ENCODE measurements around the gene GLA. TPM values are rescaled to one million over a fixed set of nuclear protein-coding genes. Genes with fewer than 3 reads are reported as not detected.

GLA gene
- total and polyA plus RNA-seq, 8 donors: 6.4 to 25.6 (median 17.6) TPM; not detected in 1

DNA sequence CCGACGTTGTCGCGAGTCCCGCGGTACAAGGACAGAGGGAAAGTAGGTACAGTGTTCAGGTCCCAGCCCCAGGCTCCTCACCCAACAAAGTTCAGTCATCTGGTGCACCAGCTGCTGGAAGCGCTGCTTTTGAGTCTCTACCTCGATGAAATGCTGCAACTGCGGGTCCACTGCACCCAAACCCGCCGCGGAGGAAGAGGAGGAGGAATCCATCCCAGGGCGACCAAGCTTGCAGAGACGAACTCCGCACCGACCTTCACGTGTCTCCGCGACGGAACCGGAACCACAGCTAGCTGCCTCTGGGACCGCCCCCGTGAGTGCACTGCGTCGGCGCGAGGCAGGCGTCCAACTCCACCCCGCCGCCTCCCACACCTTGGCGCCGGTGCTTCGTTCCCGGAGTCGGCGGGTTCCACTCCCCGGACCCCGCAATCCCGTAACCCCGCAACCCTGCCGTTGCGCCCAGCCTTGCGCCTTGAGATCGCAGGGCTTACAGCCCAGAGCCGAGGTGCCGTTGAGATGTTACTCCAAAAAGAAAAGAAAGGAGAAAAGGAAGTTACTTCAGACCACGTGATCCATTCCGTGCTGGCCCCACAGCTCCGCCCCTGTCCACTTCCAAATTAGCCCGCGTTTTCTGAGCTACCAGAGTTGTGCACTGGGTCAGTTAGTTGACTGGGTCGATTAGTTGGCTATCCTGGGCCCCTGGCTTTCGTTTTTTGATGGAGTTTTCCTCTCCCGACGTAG, 59.1 kb downstream of the GLA start, which contains the start of gene TIMM8A:
Gene TIMM8A, minus strand, starts transcription at position 291 of the 741 bp plus-strand sequence. Its CDS starts 78 bp downstream, at position 213.
- H3K4me1 ChIP-seq: peaks cover 0 to 18% (median 6%) of the 10 kb centered on the region in 4 donors
- intact Hi-C loops (cut with DNase I; ENCODE audit: low total_unique reads): no loop called here
- WGBS, 5 donors: 0 to 48% (median 4%) methylated on average over 8 to 55 of the region's 55 CpGs
- peak; percentile 33 to 85 (median 63) for TF ChIP-seq POLR2AphosphoS5 (IDR thresholded peaks at IDR 0.05)
- no peak for TF ChIP-seq EP300 (IDR thresholded peaks at IDR 0.05)
- no peak for TF ChIP-seq POLR2A (IDR thresholded peaks at IDR 0.05)
- no peak for TF ChIP-seq CTCF (IDR thresholded peaks at IDR 0.05)
- H3K27me3 ChIP-seq: no peaks in the 10 kb centered on the region
- peak within 1 kb of the TSS; percentile 54 to 77 (median 70) for H3K4me3 ChIP-seq
- H3K36me3 ChIP-seq: peaks cover 0 to 17% (median 1%) of the 10 kb centered on the region in 4 donors
- DNase-seq: peak; percentile 78 to 93
- no peaks in the 10 kb centered on the region for H3K9me3 ChIP-seq
- H3K27ac ChIP-seq: peak within 1 kb of the TSS; percentile 84 to 90 (median 86)

GRCh38 chrX:101347859-101348451, 59.8 kb downstream of the GLA start:
- TF ChIP-seq POLR2AphosphoS5 (IDR thresholded peaks at IDR 0.05): no peak
- TF ChIP-seq POLR2A (IDR thresholded peaks at IDR 0.05): no peak
- TF ChIP-seq EP300 (IDR thresholded peaks at IDR 0.05): no peak
- no peak for TF ChIP-seq CTCF (IDR thresholded peaks at IDR 0.05)
- Histone ChIP-seq H3K9me3 (no peaks in the 10 kb centered on the region), H3K27ac (peak overlapping the region in 4 of 5 donors; percentile 84 to 90 (median 86)), H3K4me3 (peak overlapping the region; percentile 54 to 77 (median 70)), H3K36me3 (peaks cover 0 to 19% (median 1%) of the 10 kb centered on the region in 4 donors), H3K4me1 (peaks cover 0 to 18% (median 6%) of the 10 kb centered on the region in 4 donors), H3K27me3 (no peaks in the 10 kb centered on the region)
- intact Hi-C loops (cut with DNase I; ENCODE audit: low total_unique reads): no loop called here
- peak in 1 of 2 donors; percentile 6 for DNase-seq
- 0 to 42% (median 14%) methylated on average over 8 to 14 of the region's 14 CpGs for WGBS, 5 donors

Other genes starting within 250 kb of the GLA start
- gene DRP2, start 188.1 kb downstream of the GLA start, total RNA-seq: 1 to 10 TPM in 2 of 5 donors, not detected in 3; 1.1 to 1.2 TPM
- gene DRP2, start 188.1 kb downstream of the GLA start, polyA plus RNA-seq: under 1 TPM in 2 of 3 donors, not detected in 1; 0.08 to 0.12 TPM
- 1 to 10 TPM in 1 of 5 donors, not detected in 4; 2.0 TPM for gene TAF7L, start 116.6 kb downstream of the GLA start, total RNA-seq
- under 1 TPM in 1 of 3 donors, not detected in 2; 0.13 TPM for gene TAF7L, start 116.6 kb downstream of the GLA start, polyA plus RNA-seq
- 1 to 10 TPM in 4 of 5 donors, not detected in 1; 4.6 to 8.8 (median 7.2) TPM for gene TIMM8A, start 59.2 kb downstream of the GLA start, total RNA-seq
- 10 to 100 TPM in 1 of 3 donors, 1 to 10 TPM in 2; 6.9 to 10.9 (median 9.3) TPM for gene TIMM8A, start 59.2 kb downstream of the GLA start, polyA plus RNA-seq
- 1 to 10 TPM in 3 of 5 donors, not detected in 2; 1.3 to 8.7 (median 2.4) TPM for gene BTK, start 21.7 kb downstream of the GLA start, total RNA-seq
- gene BTK, start 21.7 kb downstream of the GLA start, polyA plus RNA-seq: 1 to 10 TPM; 2.6 to 4.9 (median 3.2) TPM
- gene RPL36A, start 16.9 kb downstream of the GLA start, total RNA-seq: 1,000 to 10,000 TPM in 2 of 5 donors, 100 to 1,000 TPM in 3; 555 to 1,097 (median 872) TPM
- gene RPL36A, start 16.9 kb downstream of the GLA start, polyA plus RNA-seq: 1,000 to 10,000 TPM; 2,307 to 3,486 (median 2,694) TPM
- gene HNRNPH2, start 297 bp upstream of the GLA start, total RNA-seq: 10 to 100 TPM in 4 of 5 donors, 1 to 10 TPM in 1; 5.5 to 98.4 (median 15.2) TPM
- gene HNRNPH2, start 297 bp upstream of the GLA start, polyA plus RNA-seq: 10 to 100 TPM; 31.6 to 53.5 (median 46.1) TPM
- gene ARMCX4, start 77.5 kb upstream of the GLA start, total RNA-seq: 10 to 100 TPM in 2 of 5 donors, 1 to 10 TPM in 3; 3.1 to 35.3 (median 4.7) TPM
- gene ARMCX4, start 77.5 kb upstream of the GLA start, polyA plus RNA-seq: 1 to 10 TPM; 4.3 to 8.7 (median 4.5) TPM
- 10 to 100 TPM in 3 of 5 donors, 1 to 10 TPM in 2; 2.8 to 72.8 (median 18.2) TPM for gene ARMCX1, start 142.6 kb upstream of the GLA start, total RNA-seq
- 10 to 100 TPM in 2 of 3 donors, 1 to 10 TPM in 1; 9.5 to 13.0 (median 10.8) TPM for gene ARMCX1, start 142.6 kb upstream of the GLA start, polyA plus RNA-seq
- 10 to 100 TPM in 1 of 5 donors, 1 to 10 TPM in 3, under 1 TPM in 1; 0.45 to 20.6 (median 7.0) TPM for gene ARMCX6, start 210.1 kb upstream of the GLA start, total RNA-seq
- gene ARMCX6, start 210.1 kb upstream of the GLA start, polyA plus RNA-seq: 10 to 100 TPM; 19.5 to 23.2 (median 19.9) TPM
- 10 to 100 TPM; 10.7 to 79.1 (median 21.0) TPM for gene ARMCX3, start 215.2 kb upstream of the GLA start, total RNA-seq
- 10 to 100 TPM; 15.6 to 25.8 (median 24.5) TPM for gene ARMCX3, start 215.2 kb upstream of the GLA start, polyA plus RNA-seq

Data from stomach (tissue), 9 donors.